ENCODE data around the gene VWA1. TPM values are rescaled to one million over a fixed set of nuclear protein-coding genes. Genes with fewer than 3 reads are reported as not detected.
"Not testable (repeated sequence)": the region's sequence is repeated elsewhere in the genome, so short reads cannot be mapped to it uniquely, and the experiment has no call there.

VWA1 gene
- total RNA-seq, 4 donors from 2014 or later: 29.4 to 82.0 (median 51.6) TPM

DNA sequence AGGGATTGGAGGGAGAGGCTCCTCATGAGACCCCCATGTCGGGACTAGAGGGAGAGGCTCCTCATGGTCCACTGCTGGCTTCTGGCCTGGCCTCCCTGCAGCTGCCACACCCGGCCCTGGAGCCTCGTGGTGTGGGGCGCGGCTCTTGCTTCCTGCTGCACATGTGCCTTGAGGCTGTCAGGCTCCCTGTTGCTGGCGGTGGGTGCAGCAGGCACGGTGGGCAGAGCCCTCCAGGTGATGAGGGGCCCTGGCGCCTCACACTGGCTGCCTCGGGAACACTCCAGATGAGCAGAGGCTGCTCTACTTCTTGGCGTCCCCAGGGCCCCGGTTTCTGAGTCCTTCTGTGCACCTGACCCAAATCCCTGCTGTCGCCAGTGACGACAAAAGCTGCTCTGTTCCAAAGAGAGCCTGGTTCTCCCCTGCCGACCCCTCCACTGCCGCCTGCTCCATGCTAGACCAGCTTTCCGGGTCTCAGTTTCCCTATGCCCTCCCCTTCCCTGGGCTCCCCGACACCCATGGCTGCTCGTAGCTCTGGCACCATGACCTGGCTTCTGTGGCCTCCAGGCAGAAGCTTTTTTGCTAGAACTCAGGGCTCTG, 26.3 kb downstream of the VWA1 start:
- Histone ChIP-seq H3K36me3 (no peaks in the 10 kb centered on the region), H3K9me3 (no peaks in the 10 kb centered on the region), H3K27me3 (no peaks in the 10 kb centered on the region), H3K27ac (peak overlapping the region in 1 of 4 donors; percentile 51), H3K4me3 (no peak overlapping the region), H3K4me1 (peaks cover 0 to 7% (median 0%) of the 10 kb centered on the region in 4 donors)
- DNase-seq: peak; percentile 53
- TF ChIP-seq CTCF (IDR thresholded peaks at IDR 0.05): no peak
- TF ChIP-seq POLR2AphosphoS5 (IDR thresholded peaks at IDR 0.05): no peak
- TF ChIP-seq POLR2A (IDR thresholded peaks at IDR 0.05): no peak
- TF ChIP-seq EP300 (IDR thresholded peaks at IDR 0.05; ENCODE audit: low read depth): no peak
- WGBS, 2 donors (ENCODE audit: low coverage in 1 of 2): 54% methylated on average over 17 of the region's 18 CpGs; no CpG with 5 or more reads in 1 of the 2 donors
- intact Hi-C loops (cut with DNase I; ENCODE audit: low total_unique reads) (no loop called here), in situ Hi-C loops (cut with MboI; ENCODE audit: low pct_ligation_motif_present in 1 of 4, low pct_unique_long_range_greater_than_20kb in 1 of 4, low sequenced_read_pairs in 3 of 4) (no loop called here)

DNA sequence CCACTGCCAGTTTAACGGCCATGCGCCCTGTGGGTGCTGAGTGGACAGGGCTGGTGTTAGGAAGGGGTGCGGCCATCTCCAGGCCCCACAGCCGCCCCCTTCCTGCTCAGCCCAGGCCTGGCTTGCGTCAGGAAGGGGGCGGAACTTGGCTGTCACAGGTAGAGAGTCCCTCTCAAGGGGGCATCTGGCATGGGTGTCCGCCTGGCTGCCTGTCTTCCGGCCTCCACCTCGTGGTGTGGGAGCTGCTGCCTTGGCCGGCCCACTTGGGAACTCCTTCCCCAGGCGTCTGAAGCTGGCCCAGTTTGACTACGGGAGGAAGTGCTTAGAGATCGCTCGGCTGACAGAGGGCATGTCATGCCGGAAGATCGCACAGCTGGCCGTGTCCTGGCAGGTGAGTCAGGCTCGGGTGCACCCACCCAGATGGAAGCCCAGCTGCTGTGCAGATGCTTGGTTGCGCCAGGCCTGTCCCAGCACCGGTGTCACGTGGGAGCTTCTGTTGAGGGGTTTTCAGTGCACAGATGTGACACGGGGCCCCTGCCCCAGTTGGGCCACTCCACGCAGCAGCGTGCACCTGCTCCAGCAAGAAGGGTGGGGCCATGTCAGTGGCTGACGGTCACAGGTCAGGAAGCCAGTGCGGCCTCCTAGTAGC, 27.0 kb downstream of the VWA1 start:
- no peak for TF ChIP-seq EP300 (IDR thresholded peaks at IDR 0.05; ENCODE audit: low read depth)
- no peak for TF ChIP-seq CTCF (IDR thresholded peaks at IDR 0.05)
- TF ChIP-seq POLR2A (IDR thresholded peaks at IDR 0.05): no peak
- TF ChIP-seq POLR2AphosphoS5 (IDR thresholded peaks at IDR 0.05): no peak
- no peaks in the 10 kb centered on the region for H3K9me3 ChIP-seq
- H3K36me3 ChIP-seq: no peaks in the 10 kb centered on the region
- DNase-seq: peak; percentile 51
- in situ Hi-C loops (cut with MboI; ENCODE audit: low pct_ligation_motif_present in 1 of 4, low pct_unique_long_range_greater_than_20kb in 1 of 4, low sequenced_read_pairs in 3 of 4): no loop called here
- peaks cover 0 to 7% (median 0%) of the 10 kb centered on the region in 4 donors for H3K4me1 ChIP-seq
- no peak overlapping the region for H3K4me3 ChIP-seq
- 74 to 97% methylated on average over 5 to 19 of the region's 26 CpGs for WGBS, 2 donors (ENCODE audit: low coverage in 1 of 2)
- peak overlapping the region in 1 of 4 donors; percentile 51 for H3K27ac ChIP-seq
- intact Hi-C loops (cut with DNase I; ENCODE audit: low total_unique reads): no loop called here
- no peaks in the 10 kb centered on the region for H3K27me3 ChIP-seq

- Histone ChIP-seq H3K4me3 (no peak overlapping the region), H3K27me3 (no peaks in the 10 kb centered on the region), H3K36me3 (no peaks in the 10 kb centered on the region), H3K27ac (no peak overlapping the region), H3K9me3 (no peaks in the 10 kb centered on the region), H3K4me1 (peaks cover 0 to 7% (median 0%) of the 10 kb centered on the region in 4 donors)
- TF ChIP-seq POLR2A (IDR thresholded peaks at IDR 0.05) (no peak), EP300 (IDR thresholded peaks at IDR 0.05; ENCODE audit: low read depth) (no peak), POLR2AphosphoS5 (IDR thresholded peaks at IDR 0.05) (no peak), CTCF (IDR thresholded peaks at IDR 0.05) (no peak)
- in situ Hi-C loops (cut with MboI; ENCODE audit: low pct_ligation_motif_present in 1 of 4, low pct_unique_long_range_greater_than_20kb in 1 of 4, low sequenced_read_pairs in 3 of 4) (no loop called here), intact Hi-C loops (cut with DNase I; ENCODE audit: low total_unique reads) (no loop called here)
- no peak for DNase-seq
- 96% methylated on average over 7 of the region's 7 CpGs; no CpG with 5 or more reads in 1 of the 2 donors for WGBS, 2 donors (ENCODE audit: low coverage in 1 of 2)
Measured at GRCh38 chr1:1463312-1463711, 27.8 kb downstream of the VWA1 start.

DNA sequence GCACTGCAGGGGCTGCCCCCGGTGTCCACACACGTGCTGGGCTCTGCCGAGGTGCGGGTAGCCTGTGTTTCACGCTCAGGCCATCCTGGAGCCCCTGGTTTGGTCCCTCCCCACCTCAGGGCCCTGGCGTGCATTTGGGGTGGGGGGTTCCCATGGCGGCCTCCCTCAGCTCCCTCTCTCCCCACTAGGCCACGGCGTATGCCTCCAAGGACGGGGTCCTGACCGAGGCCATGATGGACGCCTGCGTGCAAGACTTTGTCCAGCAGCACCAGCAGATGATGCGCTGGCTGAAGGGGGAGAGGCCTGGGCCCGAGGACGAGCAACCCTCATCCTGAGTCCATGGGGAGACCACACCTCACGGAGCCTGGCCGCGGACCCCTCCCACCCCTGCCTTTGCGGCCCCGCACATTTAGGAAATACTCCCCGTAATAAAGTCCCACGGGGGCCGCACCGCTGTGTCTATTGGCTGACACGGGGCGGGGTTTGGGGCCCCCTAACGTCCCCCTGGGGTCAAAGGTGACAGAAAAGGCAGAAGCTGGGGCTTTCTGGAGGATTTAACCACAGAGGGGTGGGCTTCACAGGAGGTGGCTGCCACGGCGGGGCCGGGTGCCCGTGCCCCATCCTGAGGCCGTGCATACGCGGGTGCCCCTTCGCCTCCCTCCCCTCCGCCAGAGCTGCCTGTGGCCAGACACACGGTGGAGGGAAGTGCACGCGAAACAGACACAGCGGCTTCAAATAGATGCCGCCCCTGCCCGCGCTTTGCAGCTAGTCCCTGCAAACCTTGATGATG, 32.9 kb downstream of the VWA1 start:
- peaks cover 13 to 16% (median 15%) of the 10 kb centered on the region in 4 donors for H3K4me1 ChIP-seq
- H3K36me3 ChIP-seq; H3K27me3 ChIP-seq; H3K27ac ChIP-seq; H3K4me3 ChIP-seq; intact Hi-C loops (cut with DNase I; ENCODE audit: low total_unique reads); DNase-seq; in situ Hi-C loops (cut with MboI; ENCODE audit: low pct_ligation_motif_present in 1 of 4, low pct_unique_long_range_greater_than_20kb in 1 of 4, low sequenced_read_pairs in 3 of 4); H3K9me3 ChIP-seq: not testable (repeated sequence)
- 81% methylated on average over 27 of the region's 44 CpGs; no CpG with 5 or more reads in 1 of the 2 donors for WGBS, 2 donors (ENCODE audit: low coverage in 1 of 2)
